GM20000 (cell line): Measurements from ENCODE around the gene MON1B.

ENCODE experiments used
- DNase-seq: peaks from one replicate; pipeline ENCODE4 v3.0.0; 2012; ENCODE audit warnings: low spot score
- TF ChIP-seq, protein P1 (sequence below): IDR thresholded peaks from 2 replicates; pipeline ENCODE4 v1.5.1; 2012; ENCODE audit warnings: mild to moderate bottlenecking, control low read depth; ENCODE audit errors: extremely low read depth, missing control alignments

MON1B gene

GRCh38 chr16:77190190-77190477 lies 856 bp upstream of the MON1B start:
- TF ChIP-seq, protein P1, sequence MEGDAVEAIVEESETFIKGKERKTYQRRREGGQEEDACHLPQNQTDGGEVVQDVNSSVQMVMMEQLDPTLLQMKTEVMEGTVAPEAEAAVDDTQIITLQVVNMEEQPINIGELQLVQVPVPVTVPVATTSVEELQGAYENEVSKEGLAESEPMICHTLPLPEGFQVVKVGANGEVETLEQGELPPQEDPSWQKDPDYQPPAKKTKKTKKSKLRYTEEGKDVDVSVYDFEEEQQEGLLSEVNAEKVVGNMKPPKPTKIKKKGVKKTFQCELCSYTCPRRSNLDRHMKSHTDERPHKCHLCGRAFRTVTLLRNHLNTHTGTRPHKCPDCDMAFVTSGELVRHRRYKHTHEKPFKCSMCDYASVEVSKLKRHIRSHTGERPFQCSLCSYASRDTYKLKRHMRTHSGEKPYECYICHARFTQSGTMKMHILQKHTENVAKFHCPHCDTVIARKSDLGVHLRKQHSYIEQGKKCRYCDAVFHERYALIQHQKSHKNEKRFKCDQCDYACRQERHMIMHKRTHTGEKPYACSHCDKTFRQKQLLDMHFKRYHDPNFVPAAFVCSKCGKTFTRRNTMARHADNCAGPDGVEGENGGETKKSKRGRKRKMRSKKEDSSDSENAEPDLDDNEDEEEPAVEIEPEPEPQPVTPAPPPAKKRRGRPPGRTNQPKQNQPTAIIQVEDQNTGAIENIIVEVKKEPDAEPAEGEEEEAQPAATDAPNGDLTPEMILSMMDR, result no peak
- DNase-seq, result no peak

DNA sequence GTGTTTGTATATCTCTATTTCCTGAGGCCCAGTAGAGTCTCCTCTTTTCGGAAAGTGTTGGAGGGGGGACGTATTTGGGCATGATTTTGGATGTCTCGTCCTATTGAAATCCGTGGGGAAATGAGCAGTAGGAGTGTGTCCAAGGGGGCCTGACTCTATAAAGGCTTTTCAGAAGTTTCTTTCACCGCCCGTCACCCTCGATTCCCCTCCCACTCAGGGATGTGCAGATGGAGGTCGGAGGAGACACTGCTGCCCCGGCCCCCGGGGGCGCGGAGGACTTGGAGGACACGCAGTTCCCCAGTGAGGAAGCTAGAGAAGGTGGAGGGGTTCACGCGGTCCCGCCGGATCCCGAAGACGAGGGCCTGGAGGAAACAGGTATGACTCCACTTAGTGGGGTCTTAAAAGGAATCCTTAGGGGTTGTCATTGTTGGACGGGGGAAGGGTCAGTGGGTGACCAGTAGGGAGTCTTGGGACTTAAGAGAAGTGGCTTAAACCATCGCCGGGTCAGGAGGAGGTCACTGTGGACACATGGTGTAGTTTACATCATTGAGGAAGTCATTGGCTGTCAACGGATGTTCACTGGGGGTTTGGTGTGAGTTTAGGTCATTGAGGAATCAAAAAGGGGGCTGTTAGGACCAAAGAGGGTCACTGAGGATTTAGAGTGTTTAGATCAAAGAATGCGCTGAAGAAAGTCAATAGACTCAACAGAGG lies 424 bp downstream of the MON1B start:
- TF ChIP-seq, protein P1, result no peak
- DNase-seq, result peak; percentile 57

- DNase-seq, result no peak
- TF ChIP-seq, protein P1, result no peak
Observed at GRCh38 chr16:77193377-77193776, 2.4 kb downstream of the MON1B start.

DNA sequence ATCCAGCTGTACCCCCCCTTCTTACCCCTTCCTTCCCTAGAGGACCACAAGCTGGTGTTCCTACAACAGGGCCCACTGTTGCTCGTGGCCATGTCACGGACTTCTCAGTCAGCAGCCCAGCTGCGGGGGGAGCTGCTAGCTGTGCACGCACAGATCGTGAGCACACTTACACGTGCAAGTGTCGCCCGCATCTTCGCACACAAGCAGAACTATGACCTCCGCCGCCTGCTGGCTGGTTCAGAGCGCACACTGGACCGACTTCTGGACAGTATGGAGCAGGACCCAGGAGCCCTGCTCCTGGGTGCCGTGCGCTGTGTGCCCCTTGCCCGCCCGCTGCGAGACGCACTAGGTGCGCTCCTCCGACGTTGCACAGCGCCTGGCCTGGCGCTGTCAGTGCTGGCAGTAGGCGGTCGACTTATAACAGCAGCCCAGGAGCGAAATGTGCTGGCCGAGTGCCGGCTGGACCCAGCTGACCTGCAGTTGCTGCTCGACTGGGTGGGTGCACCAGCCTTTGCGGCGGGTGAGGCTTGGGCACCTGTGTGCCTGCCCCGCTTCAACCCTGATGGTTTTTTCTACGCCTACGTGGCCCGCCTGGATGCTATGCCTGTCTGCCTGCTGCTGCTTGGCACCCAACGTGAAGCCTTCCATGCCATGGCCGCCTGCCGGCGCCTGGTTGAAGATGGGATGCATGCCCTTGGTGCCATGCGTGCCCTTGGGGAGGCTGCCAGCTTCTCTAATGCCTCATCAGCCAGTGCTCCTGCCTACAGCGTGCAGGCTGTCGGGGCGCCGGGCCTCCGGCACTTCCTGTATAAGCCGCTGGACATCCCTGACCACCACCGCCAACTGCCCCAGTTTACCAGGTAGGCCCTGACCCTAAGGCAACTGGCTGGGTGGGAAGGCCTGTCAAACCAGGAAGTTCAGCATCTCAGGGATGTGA lies 3.6 kb downstream of the MON1B start:
- no peak for DNase-seq
- TF ChIP-seq, protein P1, result no peak

- DNase-seq, result no peak
- TF ChIP-seq, protein P1, result no peak
Observed at GRCh38 chr16:77195411-77195810, 4.4 kb downstream of the MON1B start.

DNA sequence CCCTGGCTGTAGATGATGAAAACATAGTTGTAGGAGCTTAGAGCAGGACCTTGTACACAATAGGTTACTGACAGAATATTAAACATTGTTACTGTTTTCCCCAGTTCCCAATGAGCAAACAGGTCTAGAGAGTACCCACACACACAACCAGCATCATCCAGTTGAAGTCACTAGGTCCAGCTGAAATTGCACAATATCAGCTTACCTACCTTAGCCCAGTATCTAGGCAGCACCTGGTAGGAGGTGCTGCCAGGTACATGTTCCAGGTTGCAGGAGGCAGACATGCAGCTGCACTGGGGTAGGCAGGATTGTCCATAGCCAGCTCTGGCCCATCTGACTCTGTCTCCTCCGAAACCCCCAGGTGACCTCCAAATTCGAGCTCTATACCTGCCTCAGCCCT lies 6.8 kb downstream of the MON1B start:
- TF ChIP-seq, protein P1, result no peak
- no peak for DNase-seq

DNA sequence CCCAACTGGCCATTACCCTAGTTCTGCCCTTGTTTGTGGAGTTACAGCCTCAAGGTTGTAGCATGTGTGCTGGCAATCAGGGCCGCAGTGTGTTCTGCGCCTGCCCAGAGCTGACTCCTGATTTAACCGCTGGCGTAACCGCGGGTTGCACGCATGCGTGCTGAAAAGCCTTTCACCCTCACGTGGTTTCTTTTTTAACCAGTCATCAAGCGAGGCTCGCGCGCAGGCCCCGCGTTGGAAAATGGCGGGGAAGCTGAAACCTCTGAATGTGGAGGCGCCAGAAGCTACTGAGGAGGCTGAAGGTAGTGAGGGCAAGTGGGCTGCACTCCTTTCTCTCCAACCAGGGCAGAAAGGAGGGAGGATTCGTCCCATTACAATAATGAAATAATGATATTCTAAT lies 8.2 kb downstream of the MON1B start, which contains the start of gene SYCE1L:
SYCE1L (plus strand) TSS at position 198 of the 400 bp plus-strand sequence; CDS start at position 242, 44 bp downstream.
- no peak for DNase-seq
- TF ChIP-seq, protein P1, result no peak
